Activated CD4-positive, alpha-beta T cell treated with anti-CD3 and anti-CD28 coated beads, Interleukin-2, amount 50 U/mL, for 1 hour (primary cell): ENCODE data around the gene DRAM2.

Experiments used
- DNase-seq: peaks from one replicate; pipeline ENCODE4 v3.0.0-alpha.2; 2020

DRAM2 gene

DNA sequence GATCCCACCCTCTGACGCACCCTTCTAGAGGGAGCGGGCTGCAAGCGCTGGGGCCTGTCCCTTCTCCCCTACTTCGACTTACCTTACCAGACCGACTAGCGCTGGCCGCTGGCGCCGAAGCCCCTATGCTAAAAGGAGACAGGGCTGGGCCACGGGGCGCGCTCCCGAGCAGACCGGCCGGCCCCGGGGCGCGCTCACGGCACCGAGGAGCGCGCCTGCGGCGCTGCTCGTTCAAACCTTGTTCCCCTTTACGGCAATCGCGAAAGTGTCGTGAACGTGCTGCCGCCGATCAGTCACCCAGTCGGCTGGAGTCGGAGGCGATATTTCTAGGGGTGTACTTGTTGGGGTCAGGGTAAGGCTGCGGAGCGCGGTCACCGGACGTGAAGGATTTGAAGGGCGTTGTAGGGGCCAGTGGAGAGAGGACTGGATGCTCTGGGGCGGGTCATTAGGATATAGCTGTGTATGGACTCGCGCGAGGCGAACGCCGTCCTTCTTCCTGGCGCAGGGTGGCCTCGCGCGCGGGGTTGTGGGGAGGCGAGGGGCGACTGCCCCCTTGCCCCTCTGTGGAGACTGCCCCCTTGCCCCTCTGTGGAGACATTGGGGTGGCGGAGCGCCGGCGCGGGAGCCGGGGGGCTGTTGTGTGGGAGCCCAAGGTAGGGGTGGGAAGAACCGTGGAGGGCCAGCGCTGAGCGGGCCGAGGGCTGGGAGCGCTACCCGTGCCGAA, at the start of gene DRAM2, which contains the start of gene CEPT1:
Gene DRAM2, minus strand, starts transcription at position 138 of the 724 bp plus-strand sequence. CDS start 8,539 bp downstream, outside the sequence.
Gene CEPT1, plus strand, starts transcription at position 268 of the 724 bp plus-strand sequence. CDS start 7,492 bp downstream, outside the sequence.
- DNase-seq = peak; percentile 93

DNA sequence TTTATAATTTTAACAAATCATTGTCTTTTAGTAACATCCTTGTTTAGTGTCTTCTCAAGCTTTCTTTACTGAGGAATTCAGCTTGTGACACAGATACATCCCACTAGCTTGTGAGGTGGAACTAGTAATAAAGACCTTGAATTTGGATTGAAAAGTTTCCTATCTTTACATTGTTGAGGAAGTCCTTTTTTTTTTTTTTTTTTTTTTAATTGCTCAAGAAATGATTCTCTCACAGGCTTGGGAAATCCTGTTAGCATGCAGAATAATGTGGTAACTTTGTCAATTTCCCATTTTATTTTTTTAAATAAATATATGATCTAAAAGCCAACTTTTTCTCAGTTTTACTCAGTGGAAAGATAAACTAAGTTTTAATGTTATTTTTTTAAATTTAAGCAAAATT, 44.8 kb upstream of the DRAM2 start:
- DNase-seq = no peak

DNA sequence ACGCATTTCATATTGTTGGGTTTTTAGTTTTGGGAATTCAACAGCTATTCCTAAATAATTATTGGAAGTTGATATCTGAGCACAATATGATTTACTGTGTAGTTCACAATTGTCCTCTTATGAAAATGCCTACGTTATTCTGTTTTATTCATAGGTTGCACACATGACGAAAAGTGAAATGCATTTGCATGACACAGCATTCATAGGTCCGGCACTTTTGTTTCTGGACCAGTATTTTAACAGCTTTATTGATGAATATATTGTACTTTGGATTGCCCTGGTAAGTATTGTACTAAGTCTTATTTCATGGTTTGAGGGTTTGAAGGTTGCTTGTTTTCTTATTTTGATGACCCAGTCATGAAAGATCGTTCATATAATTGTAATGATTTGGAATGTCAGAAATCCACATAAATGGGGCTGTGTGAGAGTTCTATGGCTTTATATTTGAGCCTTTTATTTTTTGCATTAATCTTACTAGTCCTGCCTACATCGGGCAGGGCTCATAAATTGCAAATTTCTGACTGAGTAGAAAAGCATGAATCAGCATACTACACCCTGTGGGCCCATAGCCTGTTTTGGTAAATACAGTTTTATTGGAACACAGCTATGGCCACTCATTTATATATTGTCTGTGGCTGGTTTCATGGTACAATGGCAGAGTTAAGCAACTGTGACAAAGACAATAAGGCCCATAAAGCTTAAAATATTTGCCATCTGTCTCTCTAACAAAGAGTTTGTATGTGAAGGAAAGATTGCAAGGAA, 43.6 kb upstream of the DRAM2 start:
- no peak for DNase-seq

DNA sequence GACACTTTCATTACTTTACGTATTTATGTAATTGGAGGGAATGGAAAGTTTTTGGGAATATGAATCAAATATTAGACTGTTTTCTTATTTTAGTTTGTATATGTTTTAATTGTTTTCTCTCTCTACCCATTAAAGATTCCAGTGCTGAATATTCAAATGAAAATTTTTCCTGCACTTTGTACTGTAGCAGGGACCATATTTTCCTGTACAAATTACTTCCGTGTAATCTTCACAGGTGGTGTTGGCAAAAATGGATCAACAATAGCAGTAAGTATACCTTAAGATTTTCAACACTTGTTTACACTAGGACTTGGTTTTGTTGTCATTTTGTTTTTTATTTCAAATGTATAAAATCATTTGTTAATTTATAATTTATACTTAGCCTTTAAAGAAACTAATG, 42.2 kb upstream of the DRAM2 start:
- DNase-seq = no peak

DNA sequence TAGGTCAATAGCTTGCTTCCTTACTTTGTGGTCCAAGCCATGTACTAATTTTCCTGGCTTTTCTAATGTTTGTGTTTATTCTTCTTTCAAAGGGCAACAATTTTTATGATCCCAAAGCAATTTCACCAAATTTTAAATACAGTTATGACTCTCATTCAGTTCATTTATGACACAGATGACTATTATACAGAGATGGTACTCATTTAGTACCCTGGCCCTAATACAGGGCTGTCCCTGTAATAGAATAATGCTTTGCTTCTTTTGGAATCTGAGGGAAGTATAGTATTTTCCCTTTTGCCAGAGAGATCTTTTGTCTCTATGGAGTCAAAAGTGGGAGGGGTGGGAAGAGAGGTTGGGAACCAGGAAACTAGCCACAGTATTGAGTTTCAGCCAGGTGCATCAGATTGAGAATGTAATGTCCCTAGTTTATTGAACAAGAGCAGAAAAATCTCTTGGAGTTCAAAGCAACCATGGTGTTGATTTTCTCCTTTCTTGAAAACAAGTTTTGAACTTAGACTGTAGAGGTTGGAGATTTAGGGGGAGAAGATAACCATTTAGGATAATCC, 40.2 kb upstream of the DRAM2 start:
- DNase-seq = no peak

DNA sequence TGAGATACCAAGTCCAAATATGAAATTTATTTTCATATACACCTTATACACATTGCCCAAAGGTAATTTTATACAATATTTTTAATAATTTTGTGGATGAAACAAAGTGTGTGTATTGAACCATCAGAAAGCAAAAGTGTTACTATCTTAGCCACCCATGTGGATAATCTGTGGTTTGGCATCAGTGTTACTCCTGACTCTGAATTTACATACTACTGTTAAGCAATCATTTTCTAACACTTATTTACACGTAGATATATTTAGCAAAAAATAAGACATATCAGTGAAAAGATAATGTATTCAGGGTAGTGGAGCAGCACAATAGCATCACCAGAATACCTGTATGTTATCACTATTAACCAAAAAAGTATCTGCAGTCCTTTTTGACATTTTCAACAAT, 36.8 kb upstream of the DRAM2 start:
- DNase-seq = no peak

DNA sequence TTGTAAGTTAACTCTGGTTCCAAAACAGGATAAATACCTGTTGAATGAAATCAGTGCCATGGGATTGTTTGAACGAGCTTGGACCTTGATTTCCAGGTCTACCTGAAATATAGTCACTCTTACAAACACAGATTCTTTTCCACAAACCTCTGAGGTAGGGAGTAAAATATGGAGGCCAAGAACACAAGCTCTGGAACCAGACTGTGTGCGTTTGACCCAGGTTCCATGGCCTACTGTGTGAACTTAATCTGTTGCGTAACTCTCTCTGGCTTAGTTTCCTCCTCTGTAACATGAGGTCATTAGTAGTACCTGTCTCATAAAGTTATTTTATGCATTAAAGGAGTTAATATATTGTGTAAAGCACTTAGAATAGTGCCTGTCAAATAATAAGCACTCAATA, 35.5 kb upstream of the DRAM2 start:
- no peak for DNase-seq

DNA sequence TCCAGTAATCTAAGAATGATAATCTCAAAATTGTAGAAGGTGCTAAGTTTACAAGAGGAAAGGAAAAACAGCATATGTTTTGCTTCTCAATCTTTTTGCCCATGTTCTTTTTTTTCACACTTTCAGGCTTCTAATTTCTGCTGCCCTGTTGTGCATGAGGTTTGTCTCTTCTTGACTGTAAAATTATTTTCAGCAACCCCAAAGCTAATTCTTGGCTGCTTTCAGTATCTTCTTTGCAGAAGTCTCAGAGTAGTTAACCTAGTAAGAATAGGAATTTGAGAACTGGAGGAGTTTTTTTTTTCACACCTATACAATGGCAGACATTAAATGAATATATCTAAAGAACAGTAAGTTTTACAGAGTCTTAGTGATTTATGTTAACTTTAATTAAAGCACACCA, 34.2 kb upstream of the DRAM2 start:
- no peak for DNase-seq

DNA sequence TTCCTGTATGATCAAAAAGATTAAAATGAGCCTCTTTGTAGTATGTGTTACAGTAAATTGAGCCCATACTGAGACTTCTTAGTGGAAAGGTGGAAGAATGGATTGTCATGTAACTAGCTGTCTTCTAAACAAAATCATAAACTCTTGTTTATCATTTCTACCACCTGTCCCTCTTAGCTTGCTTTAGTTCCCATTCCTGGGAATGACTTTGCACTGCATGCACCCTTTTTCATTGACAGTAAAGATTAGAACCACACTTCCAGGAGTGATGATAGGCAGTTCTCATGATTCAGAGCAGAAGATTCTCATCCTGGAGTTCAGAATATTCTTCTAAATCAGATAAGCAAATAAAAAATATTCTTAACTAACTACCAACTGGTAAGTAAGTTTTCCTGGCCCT, 32.6 kb upstream of the DRAM2 start:
- DNase-seq = no peak

DNA sequence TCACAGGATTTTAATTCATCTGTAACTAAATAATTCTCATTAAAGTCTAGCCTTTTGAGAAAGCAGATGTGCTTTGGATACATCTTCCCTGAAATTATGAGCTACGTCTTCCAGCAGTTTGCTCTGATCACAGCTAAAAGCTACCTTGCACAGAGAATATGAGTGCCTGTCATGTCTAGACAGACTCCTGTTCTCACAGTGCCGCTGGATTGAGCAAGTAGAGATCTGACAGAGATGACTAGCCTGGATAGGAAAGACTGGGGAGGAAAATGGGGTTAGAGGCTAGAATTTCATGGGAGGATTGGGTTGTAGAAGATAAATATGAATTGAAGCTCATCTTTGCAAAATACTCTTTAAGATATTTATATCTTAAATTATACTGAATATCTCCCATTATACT, 24.3 kb upstream of the DRAM2 start:
- no peak for DNase-seq

DNA sequence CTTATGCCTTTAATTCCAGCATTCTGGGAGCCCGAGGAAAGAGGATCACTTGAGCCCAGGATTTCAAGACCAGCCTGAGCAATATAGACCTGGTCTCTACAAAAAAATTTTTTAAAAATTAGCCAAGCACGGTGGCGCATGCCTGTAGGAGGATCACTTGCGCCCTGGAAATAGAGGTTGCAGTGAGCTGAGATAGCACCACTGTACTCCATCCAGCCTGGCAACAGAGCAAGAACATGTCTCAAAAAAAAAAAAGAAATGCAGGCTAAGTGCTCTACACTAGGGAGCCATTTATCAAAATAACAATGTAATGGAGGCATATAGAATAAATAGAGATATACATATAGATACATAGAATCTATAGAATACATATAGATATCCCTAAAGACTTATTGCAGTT, 23.5 kb upstream of the DRAM2 start:
- DNase-seq = no peak

DNA sequence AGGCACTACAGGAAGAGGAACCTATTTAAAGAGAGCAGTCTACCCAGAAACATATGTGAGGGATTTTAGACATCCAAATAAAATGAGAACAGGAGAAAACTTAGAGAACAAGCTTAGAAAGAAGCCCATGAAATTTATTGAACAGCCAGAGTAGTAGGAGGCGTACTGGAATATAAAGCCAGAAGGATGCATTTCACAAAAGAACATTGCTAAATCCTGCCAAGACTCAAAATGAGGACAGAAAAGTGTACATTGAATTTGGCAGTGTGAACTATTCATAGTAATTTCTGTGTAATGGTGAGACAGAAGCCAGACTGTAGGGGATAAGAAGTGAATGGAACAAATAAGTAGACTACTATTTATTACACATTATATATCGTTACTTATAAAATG, 22.6 kb upstream of the DRAM2 start:
- no peak for DNase-seq

DNA sequence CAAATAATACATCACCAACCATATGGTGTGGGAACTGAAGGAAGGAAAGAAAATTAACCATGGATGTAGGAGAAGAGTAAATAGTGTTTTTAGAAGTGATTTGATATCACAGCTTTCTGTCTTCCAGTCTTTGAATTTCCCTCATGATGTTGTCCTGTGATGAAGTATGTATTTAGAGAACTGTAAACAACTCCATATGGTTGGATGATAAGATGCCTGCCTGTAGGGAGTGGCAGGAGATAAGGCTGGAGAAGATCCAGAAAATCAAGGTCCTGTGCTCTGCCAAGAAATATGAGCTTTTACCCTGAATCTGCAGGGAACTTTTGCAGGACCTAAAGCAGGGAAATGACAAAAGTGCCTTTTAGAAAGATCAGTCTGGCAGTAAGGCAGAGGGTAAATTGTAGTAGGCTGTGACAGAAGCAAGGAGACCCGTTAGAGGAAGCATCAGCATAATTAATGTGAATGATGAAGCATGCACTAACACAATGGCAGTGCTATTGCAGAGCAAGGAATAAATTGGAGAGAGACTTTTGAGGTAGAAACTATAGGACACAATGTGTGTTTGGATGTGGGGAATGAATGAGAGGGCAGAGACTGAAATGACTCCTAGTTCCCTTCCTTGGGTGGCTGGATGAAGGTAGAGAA, 22.1 kb upstream of the DRAM2 start:
- no peak for DNase-seq

DNA sequence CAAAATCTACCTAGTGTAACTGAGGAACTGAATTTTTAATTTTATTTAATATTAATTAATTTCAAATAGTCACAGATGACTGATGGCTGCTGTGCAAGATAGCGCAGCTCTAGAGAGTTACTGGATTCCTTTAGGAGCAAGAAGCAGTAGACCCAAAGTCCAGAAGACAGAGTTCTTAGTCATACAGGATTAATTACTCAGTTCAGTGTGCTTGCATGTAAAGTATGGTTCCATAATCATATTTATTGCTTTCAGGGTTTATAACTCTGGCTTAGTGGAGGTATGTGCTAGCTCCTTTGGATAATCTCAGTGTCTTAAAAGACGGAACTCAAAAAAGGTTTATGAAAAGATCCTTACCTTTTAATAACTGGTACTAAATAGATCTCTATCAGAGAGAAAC, 17.5 kb upstream of the DRAM2 start:
- no peak for DNase-seq

DNA sequence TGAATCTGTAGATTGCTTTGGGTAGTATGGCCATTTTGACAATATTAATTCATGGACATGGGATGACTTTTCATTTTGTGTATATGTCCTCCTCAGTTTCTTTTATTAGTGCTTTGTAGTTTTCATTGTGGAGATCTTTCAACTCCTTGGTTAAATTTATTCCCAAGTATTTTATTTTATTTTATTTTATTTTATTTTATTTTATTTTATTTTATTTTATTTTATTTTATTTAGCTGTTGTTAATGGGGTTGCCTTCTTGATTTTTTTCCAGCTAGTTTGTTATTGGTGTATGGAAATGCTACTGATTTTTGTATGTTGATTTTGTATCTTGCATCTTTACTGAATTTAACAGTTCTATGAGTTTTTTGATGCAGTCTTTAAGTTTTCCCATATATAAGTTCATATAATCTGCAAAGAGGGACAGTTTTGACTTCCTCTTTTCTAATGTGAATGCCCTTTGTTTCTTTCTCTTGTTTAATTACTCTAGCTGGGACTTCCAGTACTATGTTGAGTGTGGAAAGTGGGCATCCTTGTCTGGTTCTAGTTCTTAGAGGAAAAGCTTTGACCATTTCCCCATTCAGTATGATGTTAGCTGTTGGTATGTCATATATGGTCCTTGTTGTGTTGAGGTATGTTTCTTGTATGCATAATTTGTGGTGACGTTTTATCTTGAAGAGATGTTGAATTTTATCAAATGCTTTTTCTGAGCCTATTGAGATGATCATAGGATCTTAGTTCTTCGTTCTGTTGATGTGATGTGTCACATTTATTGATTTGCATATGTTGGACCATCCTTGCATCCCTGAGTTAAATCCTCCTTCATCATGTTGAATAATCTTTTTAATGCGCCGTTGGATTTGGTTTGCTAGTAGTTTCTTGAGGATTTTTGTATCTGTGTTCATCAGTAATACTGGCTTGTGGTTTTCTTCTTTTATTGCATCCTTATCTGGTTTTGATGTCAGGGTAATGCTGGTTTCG, 14.4 kb upstream of the DRAM2 start:
- no peak for DNase-seq

DNA sequence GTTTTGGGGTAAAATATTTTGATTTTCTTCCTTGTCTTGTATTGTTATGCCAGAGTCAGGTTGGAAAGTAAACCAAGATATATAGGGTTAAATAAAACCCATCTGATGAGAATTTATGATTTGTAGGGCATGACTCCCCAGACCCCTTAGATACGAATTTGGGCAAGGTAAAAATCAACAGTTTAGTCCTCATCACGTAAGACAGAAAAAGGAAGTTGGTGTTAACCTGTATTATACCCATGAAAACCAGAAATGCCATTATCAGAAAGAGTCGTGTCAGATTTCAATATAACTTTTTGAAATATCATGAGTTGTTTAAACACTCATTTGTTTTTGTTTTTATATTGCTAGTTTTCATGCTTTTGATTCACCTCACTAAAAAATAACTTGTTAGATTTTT, 11.9 kb upstream of the DRAM2 start:
- no peak for DNase-seq

DNA sequence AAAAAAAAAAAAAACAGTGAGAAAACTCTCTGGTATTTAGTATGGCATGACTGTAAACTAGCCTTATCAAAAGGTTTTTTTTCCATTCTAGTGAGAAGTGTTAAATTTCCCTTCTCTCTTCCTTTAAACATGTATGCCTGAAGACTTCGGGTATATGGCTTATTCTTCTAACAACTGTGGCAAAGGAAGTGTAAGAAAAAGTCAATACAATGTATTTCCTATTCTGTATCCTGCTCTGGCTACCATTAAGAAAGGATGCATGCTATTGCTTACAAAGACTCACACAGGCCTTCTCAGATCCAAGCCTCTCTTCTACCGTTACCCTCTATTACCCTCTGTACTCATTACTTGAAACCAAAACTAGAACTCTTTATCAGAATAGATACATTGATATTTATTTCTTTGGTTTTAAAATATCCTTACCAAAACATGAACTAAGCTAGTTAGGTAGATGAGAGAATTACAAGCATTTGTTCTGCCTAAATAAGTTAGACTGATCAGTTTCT, 8.5 kb upstream of the DRAM2 start:
- no peak for DNase-seq

DNA sequence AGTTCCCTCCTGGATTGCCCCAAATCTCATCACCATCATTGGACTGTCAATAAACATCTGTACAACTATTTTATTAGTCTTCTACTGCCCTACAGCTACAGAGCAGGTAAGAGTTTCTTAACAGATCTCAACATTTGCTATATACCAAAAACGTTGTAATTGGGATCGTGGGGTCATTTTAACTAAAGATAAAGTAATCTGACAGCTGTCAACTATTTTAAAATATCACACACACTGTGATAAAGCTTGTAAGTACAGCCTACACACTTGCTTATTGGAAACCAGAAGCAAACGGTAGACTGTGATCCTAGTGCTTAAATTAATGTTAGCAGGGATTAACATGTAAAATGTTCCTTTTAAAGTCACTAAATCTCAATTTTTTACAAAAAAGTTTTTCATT, 8.1 kb upstream of the DRAM2 start:
- DNase-seq = no peak

DNA sequence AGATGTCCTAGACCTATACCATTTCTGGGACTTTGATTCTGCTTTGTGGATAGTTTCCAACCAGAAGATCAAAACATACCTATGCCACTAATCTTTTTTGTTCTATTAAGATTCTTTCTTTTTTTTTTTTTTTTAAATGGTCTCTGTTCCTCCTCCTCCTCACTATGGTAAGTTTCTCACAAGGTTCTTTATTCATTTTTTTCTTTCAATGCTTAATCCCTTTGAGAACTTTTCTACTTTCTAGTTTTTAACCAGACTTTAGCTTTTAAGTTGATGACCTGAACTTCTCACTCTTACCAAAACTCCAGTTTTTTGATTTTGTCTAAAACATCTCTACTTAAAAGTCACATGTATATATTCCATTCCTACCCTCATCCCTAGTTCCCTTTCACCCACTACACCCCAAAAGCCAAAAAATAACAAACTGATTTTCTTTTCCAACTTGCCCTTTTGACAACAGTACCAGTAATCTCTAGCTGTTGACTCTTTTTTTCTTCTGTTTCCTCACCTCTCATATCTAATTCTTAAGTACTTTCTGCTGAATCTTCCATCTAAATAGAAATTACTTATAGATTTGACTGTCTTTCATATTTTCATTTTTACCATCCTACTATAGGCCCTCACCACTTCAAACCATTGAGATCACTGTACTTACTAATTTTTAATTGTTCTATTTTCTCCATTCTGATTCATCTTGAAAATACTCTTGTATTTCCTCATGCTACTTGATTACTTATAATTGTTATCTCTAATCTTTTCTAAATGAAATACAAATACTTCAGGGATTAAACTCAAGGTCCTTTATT, 6.3 kb upstream of the DRAM2 start:
- DNase-seq = no peak

DNA sequence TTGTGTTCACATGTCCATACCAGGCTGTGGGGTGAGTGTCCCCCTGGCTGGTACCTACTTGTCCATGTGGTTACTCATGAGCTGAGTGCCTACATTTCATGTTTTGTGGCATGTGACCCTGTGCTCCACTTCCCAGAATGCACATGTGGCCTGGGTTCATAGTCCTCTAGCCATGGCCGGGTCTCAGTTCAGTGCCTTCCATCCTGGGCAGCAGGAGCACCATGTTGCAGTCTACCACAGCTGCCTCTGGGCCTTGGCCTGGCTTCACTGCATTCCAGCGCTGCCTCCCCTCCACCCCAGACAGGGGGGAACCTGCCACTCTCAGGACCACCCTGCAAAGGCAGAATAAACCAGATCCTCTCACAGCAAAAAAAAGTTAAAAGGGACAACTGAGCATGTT, 5.6 kb upstream of the DRAM2 start:
- no peak for DNase-seq

DNA sequence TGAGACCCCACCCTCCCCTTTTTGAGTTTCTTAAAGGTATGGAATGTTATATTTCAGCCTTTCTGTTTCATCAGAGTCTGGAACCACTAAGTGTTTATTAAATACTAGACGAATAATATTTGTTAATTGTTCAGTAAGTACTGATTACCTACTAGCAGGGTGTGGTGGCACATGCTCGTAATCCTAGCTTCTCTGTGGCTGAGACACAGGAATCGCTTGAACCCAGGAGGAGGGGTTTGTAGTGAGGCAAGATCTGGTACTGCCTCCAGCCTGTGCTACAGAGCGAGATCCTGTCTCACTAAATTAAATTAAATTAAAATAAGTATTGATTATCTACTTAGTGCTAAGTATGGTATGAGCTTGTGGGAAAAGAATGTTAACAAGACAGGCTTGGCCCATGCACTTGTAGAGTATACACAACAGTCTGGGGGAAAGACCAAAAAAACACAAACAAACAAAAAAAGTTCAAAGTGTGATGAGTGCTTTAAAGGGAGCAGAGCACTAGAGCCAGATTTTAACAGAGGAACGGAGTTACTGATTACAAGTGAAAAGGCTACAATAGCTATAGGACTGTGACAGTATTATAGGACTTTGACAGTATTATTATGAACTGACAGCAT, 2.6 kb upstream of the DRAM2 start:
- no peak for DNase-seq
